SU-DHL-6 (cell line): ENCODE measurements around the gene SLC35G6.

Source experiments
- CTCF ChIP-seq: fragments of 200-600 bp; sonication (generic); IDR thresholded peaks from one replicate; pipeline ENCODE4 v1.5.1; 2017; ENCODE audit warnings: antibody characterized with exemption, mild to moderate bottlenecking, low read length, moderate library complexity; ENCODE audit not compliant: insufficient read depth, poor library complexity, severe bottlenecking
- EZH2phosphoT487 ChIP-seq: fragments of 200-600 bp; sonication (generic), shearing (Covaris generic); conservative IDR thresholded peaks from 2 replicates; pipeline ENCODE4 v1.6.1; 2018; ENCODE audit warnings: mild to moderate bottlenecking, antibody characterized with exemption, low read length, moderate library complexity, mixed read lengths

DNA sequence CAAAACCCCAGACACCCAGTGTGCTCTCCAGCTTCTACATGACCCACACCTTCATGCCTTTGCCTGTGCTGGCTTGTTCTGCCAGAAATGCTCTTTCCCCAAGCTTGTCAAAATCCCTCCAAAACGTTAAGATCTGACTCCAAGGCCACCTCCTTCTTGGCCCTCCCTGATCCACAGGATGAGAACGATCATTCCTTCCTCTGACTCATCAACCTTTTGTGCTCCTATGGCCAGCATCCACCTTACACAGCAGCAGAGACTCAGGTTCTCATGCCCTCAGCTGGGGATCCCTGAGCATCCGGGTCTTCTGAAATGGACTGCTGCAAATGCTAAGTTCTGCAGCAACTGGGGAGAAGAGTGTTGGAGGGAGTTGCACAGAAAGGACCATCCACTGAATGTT is 4.8 kb upstream of the SLC35G6 start:
- TF ChIP-seq CTCF (no peak), EZH2phosphoT487 (no peak)
